ENCODE measurements around the gene NEU4. TPM values are rescaled to one million over a fixed set of nuclear protein-coding genes. Genes with fewer than 3 reads are reported as not detected.

NEU4 gene
- total and polyA plus RNA-seq, 9 of the 15 experiments (the other 6 are each of a cell fraction or from before 2014, with no cell fraction given) = 0.01 to 0.40 TPM; not detected in 7

DNA sequence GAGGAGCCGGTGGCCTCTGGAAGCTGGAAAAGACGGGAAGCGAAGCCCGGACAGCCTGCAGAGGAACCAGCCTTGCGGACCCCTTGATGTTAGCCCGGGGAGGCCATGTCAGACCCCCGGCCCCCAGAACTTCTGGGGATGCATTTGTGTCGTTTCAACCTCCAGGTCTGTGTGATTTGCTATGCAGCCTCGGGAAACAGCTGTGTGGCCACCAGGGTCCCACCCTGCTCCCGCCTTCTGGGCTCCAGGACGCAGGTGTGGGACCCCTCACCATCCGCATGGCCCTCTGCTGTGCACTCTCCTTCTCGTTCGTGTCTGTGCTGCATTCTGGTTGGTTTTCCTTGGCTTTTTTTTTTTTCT lies 13.3 kb downstream of the NEU4 start:
- POLR2A ChIA-PET = no interaction called here
- Histone ChIP-seq H3K79me2 (ENCODE audit: control insufficient read depth, insufficient read depth, low read length) (no peaks in the 10 kb centered on the region), H3K27me3 (ENCODE audit: control insufficient read depth in 2 of 2, insufficient read depth in 2 of 2, low read length in 2 of 2) (no peaks in the 10 kb centered on the region), H2AFZ (ENCODE audit: low read depth, low read length) (no peak overlapping the region), H4K20me1 (replicated peaks; ENCODE audit: control insufficient read depth, insufficient read depth, low read length) (no peaks in the 10 kb centered on the region), H3K36me3 (ENCODE audit: control insufficient read depth, insufficient read depth, low read length) (no peaks in the 10 kb centered on the region), H3K4me3 (no peak overlapping the region), H3K4me2 (ENCODE audit: insufficient read depth, low read length) (no peak overlapping the region), H3K9me3 (replicated peaks; ENCODE audit: control insufficient read depth, insufficient read depth, low read depth, low read length) (peaks cover 7% of the 10 kb centered on the region; the same call in 1 of the 2 replicates), H3K9ac (ENCODE audit: insufficient read depth in 1 of 2, low read depth in 2 of 2, low read length in 2 of 2) (no peak overlapping the region), H3K9me1 (ENCODE audit: control insufficient read depth, insufficient read depth, low read length) (no peaks in the 10 kb centered on the region), H3K27ac (ENCODE audit: extremely low read depth, low read depth, low read length) (no peak overlapping the region), H3K4me1 (replicated peaks in 1 of 2; ENCODE audit: control insufficient read depth in 2 of 2, insufficient read depth in 2 of 2, low read length in 2 of 2) (peaks cover 8 to 43% of the 10 kb centered on the region in 2 experiments; a peak in 4 of 5 replicates)
- DNase-seq (ENCODE audit: extremely low read depth in 1 of 4, low spot score in 3 of 4) (no peak), FAIRE-seq (no peak), ATAC-seq (no peak)
- in situ Hi-C loops (cut with MboI) = no loop called here
- no TSS peak for BruUV-seq (replicated peaks)
- WGBS (ENCODE audit: insufficient coverage, low coverage, missing lambda C conversion rate) = 59% methylated on average over 6 of the region's 14 CpGs
- CTCF ChIA-PET (ENCODE audit: low intra/inter-chr PET ratio) = no interaction called here
- intact Hi-C loops (cut with micrococcal nuclease) = no loop called here
- TF ChIP-seq PYGO2 (tag; IDR thresholded peaks at IDR 0.05) (no peak), PURB (CRISPR knock-in tag; IDR thresholded peaks at IDR 0.05; ENCODE audit: low read depth) (no peak), FOXA3 (CRISPR knock-in tag; conservative IDR thresholded peaks at IDR 0.05 in 1 of 2, IDR thresholded peaks at IDR 0.05 in 1 of 2) (no peak)
- TF ChIP-seq, protein P1, sequence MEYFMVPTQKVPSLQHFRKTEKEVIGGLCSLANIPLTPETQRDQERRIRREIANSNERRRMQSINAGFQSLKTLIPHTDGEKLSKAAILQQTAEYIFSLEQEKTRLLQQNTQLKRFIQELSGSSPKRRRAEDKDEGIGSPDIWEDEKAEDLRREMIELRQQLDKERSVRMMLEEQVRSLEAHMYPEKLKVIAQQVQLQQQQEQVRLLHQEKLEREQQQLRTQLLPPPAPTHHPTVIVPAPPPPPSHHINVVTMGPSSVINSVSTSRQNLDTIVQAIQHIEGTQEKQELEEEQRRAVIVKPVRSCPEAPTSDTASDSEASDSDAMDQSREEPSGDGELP (CRISPR knock-in tag; IDR thresholded peaks at IDR 0.05; ENCODE audit: borderline replicate concordance) = 0 out of 2 replicates have a peak, but pooled peaks have one; percentile 20

Measured in K562 (cell line).